Measurements from ENCODE around the gene PIM1. TPM values are rescaled to one million over a fixed set of nuclear protein-coding genes. Genes with fewer than 3 reads are reported as not detected.

PIM1 gene
- total and polyA plus RNA-seq, 9 of the 15 experiments (the other 6 are each of a cell fraction or from before 2014, with no cell fraction given): 19.0 to 789 (median 212) TPM

DNA sequence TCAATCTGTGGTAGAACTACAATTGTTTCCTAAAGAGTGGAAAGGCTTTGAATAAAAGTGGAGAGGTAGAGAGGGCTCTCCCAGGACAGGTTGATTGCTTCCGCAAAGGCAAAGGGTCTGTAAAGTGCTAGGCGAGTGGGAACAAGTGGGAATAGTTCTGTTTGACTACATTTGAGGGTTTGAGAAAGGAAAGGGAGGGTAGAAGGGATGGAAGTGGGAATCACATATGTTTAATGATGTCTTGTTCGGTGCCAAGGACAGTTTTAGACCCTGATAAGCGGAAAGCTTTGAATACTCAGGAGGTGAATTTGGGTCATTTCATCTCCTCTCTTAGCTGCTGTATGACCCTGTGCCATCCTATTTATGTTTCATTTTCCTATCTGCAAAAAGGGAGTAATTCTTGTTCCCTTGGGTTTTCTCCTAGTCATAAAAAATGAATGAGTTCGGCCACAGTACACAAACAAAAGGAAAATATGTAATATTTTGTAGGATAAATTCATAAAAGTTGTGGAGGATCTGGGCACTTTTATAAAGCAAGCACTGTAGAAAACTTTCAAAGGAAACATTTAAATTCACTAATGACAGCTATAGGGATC, 1.7 kb upstream of the PIM1 start:
- ATAC-seq (no peak), DNase-seq (ENCODE audit: extremely low read depth in 1 of 4, low spot score in 3 of 4) (peak in 1 of 4 experiments; percentile 12), FAIRE-seq (no peak)
- Histone ChIP-seq H4K20me1 (replicated peaks; ENCODE audit: control insufficient read depth, insufficient read depth, low read length) (peaks cover 22% of the 10 kb centered on the region; the same call in 1 of the 2 replicates), H3K9me3 (replicated peaks; ENCODE audit: control insufficient read depth, insufficient read depth, low read depth, low read length) (no peaks in the 10 kb centered on the region), H3K4me3 (peak overlapping the region; percentile 60), H3K9me1 (ENCODE audit: control insufficient read depth, insufficient read depth, low read length) (no peaks in the 10 kb centered on the region), H3K4me2 (ENCODE audit: insufficient read depth, low read length) (peak overlapping the region; percentile 89), H3K9ac (ENCODE audit: insufficient read depth in 1 of 2, low read depth in 2 of 2, low read length in 2 of 2) (peak overlapping the region in 1 of 2 experiments; percentile 80; a peak in 2 of 4 replicates), H3K27me3 (ENCODE audit: control insufficient read depth in 2 of 2, insufficient read depth in 2 of 2, low read length in 2 of 2) (no peaks in the 10 kb centered on the region), H3K79me2 (ENCODE audit: control insufficient read depth, insufficient read depth, low read length) (peaks cover 41% of the 10 kb centered on the region), H3K27ac (ENCODE audit: extremely low read depth, low read depth, low read length) (peak overlapping the region; percentile 13; the same call in 1 of the 3 replicates), H2AFZ (ENCODE audit: low read depth, low read length) (no peak overlapping the region), H3K36me3 (ENCODE audit: control insufficient read depth, insufficient read depth, low read length) (peaks cover 29% of the 10 kb centered on the region), H3K4me1 (replicated peaks in 1 of 2; ENCODE audit: control insufficient read depth in 2 of 2, insufficient read depth in 2 of 2, low read length in 2 of 2) (peaks cover 10 to 39% of the 10 kb centered on the region in 2 experiments; a peak in 4 of 5 replicates)
- BruUV-seq (replicated peaks): no TSS peak
- ChIA-PET CTCF (ENCODE audit: low intra/inter-chr PET ratio) (no interaction called here), POLR2A (interaction anchor here (0.6 to 4.3 kb wide), 11 partner anchors 12 to 158 kb away, joined by 3 to 34 read pairs (median 3); no protein-coding TSS in a partner anchor)
- in situ Hi-C loops (cut with MboI) (no loop called here), intact Hi-C loops (cut with micrococcal nuclease) (loop anchor here (2.0 kb wide), 1 partner anchor 57 kb away; no protein-coding TSS in a partner anchor)
- TF ChIP-seq PML (IDR thresholded peaks at IDR 0.05; ENCODE audit: low read length) (0 out of 2 replicates have a peak, but pooled peaks have one; percentile 11), ARHGAP35 (IDR thresholded peaks at IDR 0.05; ENCODE audit: partially characterized antibody) (no peak), FOXM1 (IDR thresholded peaks at IDR 0.05; ENCODE audit: low read depth) (no peak), FOXM1 (CRISPR knock-in tag; IDR thresholded peaks at IDR 0.05; ENCODE audit: low read depth) (no peak), FOS (IDR thresholded peaks at IDR 0.05; ENCODE audit: extremely low read depth, insufficient read length) (no peak), KAT7 (CRISPR knock-in tag; IDR thresholded peaks at IDR 0.05; ENCODE audit: borderline replicate concordance) (0 out of 2 replicates have a peak, but pooled peaks have one; percentile 65), SIX5 (IDR thresholded peaks at IDR 0.05; ENCODE audit: borderline replicate concordance in 1 of 2, insufficient read depth in 1 of 2, low read depth in 1 of 2, low read length in 2 of 2) (no peak), GATAD2B (IDR thresholded peaks at IDR 0.05; ENCODE audit: borderline replicate concordance) (no peak), ZNF239 (CRISPR knock-in tag; IDR thresholded peaks at IDR 0.05) (no peak), POLR3A (IDR thresholded peaks at IDR 0.05; ENCODE audit: borderline replicate concordance, extremely low read depth, insufficient read depth, insufficient read length) (no peak), POLR2A (conservative IDR thresholded peaks at IDR 0.05) (no peak), RAD51 (IDR thresholded peaks at IDR 0.05; ENCODE audit: borderline replicate concordance, low read depth) (0 out of 2 replicates have a peak, but pooled peaks have one; percentile 7), TEAD4 (IDR thresholded peaks at IDR 0.05; ENCODE audit: low read length) (no peak), TEAD4 (CRISPR knock-in tag; IDR thresholded peaks at IDR 0.05; ENCODE audit: borderline replicate concordance) (no peak), KAT8 (IDR thresholded peaks at IDR 0.05; ENCODE audit: low read depth) (no peak)
- TF ChIP-seq, protein P1, sequence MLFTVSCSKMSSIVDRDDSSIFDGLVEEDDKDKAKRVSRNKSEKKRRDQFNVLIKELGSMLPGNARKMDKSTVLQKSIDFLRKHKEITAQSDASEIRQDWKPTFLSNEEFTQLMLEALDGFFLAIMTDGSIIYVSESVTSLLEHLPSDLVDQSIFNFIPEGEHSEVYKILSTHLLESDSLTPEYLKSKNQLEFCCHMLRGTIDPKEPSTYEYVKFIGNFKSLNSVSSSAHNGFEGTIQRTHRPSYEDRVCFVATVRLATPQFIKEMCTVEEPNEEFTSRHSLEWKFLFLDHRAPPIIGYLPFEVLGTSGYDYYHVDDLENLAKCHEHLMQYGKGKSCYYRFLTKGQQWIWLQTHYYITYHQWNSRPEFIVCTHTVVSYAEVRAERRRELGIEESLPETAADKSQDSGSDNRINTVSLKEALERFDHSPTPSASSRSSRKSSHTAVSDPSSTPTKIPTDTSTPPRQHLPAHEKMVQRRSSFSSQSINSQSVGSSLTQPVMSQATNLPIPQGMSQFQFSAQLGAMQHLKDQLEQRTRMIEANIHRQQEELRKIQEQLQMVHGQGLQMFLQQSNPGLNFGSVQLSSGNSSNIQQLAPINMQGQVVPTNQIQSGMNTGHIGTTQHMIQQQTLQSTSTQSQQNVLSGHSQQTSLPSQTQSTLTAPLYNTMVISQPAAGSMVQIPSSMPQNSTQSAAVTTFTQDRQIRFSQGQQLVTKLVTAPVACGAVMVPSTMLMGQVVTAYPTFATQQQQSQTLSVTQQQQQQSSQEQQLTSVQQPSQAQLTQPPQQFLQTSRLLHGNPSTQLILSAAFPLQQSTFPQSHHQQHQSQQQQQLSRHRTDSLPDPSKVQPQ (CRISPR knock-in tag; IDR thresholded peaks at IDR 0.05; ENCODE audit: borderline replicate concordance): no peak
- WGBS (ENCODE audit: insufficient coverage, low coverage, missing lambda C conversion rate): 70% methylated on average over 5 of the region's 5 CpGs
